Cardiac muscle cell (in vitro differentiated cells and primary cell): ENCODE results near the gene ARAF. TPM values are rescaled to one million over a fixed set of nuclear protein-coding genes. Genes with fewer than 3 reads are reported as not detected.

Source experiments
- DNase-seq, 2 donors: peaks; one replicate each; pipeline versions ENCODE4 v3.0.0 to v3.0.0-alpha.2; 2010 to 2017; ENCODE audit warnings: low read depth in 1 of 2, low spot score in 1 of 2
- H3K27ac ChIP-seq: fragments of 200-600 bp; sonication (generic); 2 replicates; pipeline ENCODE4 v1.5.1; 2016
- H3K27me3 ChIP-seq: fragments of 200-600 bp; sonication (generic); 2 replicates; pipeline ENCODE4 v1.6.0; 2016; ENCODE audit warnings: control low read depth
- H3K36me3 ChIP-seq: fragments of 200-600 bp; sonication (generic); 2 replicates; pipeline ENCODE4 v1.5.1; 2016; ENCODE audit warnings: control low read depth
- H3K4me1 ChIP-seq: fragments of 200-600 bp; sonication (generic); 2 replicates; pipeline ENCODE4 v1.8.1; 2017; ENCODE audit warnings: low read depth, mild to moderate bottlenecking, mixed run types
- H3K4me3 ChIP-seq: fragments of 200-600 bp; sonication (generic); 2 replicates; pipeline ENCODE4 v1.5.1; 2016; ENCODE audit warnings: mild to moderate bottlenecking
- H3K9me3 ChIP-seq: fragments of 200-600 bp; sonication (generic); 2 replicates; pipeline ENCODE4 v1.5.1; 2017; ENCODE audit warnings: low read depth, mild to moderate bottlenecking, control low read depth
- polyA plus RNA-seq: library from polyadenylated mRNA; unstranded; fragments of >200 nt; fragmentation: Nextera tagmentation; extraction: Ambion mirVana; gene quantifications from 2 replicates; pipeline ENCODE4 v1.2.1, GENCODE V29; 2016
- total RNA-seq: library from RNA; depleted of rRNA; stranded (reverse); fragments of >200 nt; gene quantifications from 2 replicates; pipeline ENCODE4 v1.2.3, GENCODE V29; 2016
- TF ChIP-seq, protein P1 (sequence below): IDR thresholded peaks from 2 replicates; pipeline ENCODE4 v1.5.1; 2012; ENCODE audit warnings: low read depth, mild to moderate bottlenecking, low read length

Gene ARAF
- total and polyA plus RNA-seq, 2 experiments from 2014 or later: 44.1 to 87.3 TPM

DNA sequence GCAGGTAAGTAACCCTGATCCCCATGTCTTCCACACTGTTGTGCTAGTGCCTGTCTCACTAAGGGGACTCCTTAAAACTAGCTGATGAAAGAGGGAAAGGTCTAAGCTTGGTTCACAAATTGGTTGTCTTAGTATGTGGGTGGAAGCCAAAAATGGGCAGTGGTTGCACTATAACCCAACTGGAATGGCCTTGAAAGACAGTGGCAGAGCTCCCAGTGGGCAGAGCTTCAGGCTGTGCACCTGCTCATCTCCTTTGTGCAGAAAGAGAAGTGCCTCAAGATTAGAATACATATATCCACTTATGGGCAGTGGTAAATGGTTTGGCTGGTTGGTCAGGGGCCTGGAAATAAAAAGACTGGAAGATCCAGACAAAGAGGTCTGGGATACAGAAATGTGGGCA, 51.4 kb downstream of the ARAF start:
- H3K27ac ChIP-seq: no peak overlapping the region
- no peaks in the 10 kb centered on the region for H3K27me3 ChIP-seq
- no peaks in the 10 kb centered on the region for H3K4me1 ChIP-seq
- no peak overlapping the region for H3K4me3 ChIP-seq
- DNase-seq: no peak
- H3K36me3 ChIP-seq: no peaks in the 10 kb centered on the region
- H3K9me3 ChIP-seq: no peaks in the 10 kb centered on the region
- TF ChIP-seq, protein P1, sequence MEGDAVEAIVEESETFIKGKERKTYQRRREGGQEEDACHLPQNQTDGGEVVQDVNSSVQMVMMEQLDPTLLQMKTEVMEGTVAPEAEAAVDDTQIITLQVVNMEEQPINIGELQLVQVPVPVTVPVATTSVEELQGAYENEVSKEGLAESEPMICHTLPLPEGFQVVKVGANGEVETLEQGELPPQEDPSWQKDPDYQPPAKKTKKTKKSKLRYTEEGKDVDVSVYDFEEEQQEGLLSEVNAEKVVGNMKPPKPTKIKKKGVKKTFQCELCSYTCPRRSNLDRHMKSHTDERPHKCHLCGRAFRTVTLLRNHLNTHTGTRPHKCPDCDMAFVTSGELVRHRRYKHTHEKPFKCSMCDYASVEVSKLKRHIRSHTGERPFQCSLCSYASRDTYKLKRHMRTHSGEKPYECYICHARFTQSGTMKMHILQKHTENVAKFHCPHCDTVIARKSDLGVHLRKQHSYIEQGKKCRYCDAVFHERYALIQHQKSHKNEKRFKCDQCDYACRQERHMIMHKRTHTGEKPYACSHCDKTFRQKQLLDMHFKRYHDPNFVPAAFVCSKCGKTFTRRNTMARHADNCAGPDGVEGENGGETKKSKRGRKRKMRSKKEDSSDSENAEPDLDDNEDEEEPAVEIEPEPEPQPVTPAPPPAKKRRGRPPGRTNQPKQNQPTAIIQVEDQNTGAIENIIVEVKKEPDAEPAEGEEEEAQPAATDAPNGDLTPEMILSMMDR: no peak

DNA sequence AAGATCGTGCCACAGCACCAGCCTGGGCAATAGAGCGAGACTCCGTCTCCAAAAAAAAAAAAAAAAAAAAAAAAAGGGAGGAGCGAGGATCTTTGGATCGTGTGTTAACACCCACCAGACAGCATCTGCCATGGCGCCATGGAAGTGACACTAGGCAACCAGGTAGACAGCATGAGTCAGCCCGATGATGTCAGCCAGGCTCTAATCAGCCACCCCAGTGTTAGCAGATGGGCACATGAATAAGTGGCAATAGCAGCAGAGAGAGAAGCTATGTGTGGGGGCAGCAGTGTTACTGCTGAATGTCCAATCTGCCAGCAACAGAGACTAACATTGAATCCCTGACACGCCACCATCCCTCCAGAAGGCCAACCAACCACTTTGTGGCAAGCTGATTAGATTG, 52.1 kb downstream of the ARAF start:
- Histone ChIP-seq H3K4me1 (no peaks in the 10 kb centered on the region), H3K27me3 (no peaks in the 10 kb centered on the region), H3K4me3 (no peak overlapping the region), H3K27ac (no peak overlapping the region), H3K9me3 (no peaks in the 10 kb centered on the region), H3K36me3 (no peaks in the 10 kb centered on the region)
- no peak for DNase-seq
- TF ChIP-seq, protein P1: no peak

DNA sequence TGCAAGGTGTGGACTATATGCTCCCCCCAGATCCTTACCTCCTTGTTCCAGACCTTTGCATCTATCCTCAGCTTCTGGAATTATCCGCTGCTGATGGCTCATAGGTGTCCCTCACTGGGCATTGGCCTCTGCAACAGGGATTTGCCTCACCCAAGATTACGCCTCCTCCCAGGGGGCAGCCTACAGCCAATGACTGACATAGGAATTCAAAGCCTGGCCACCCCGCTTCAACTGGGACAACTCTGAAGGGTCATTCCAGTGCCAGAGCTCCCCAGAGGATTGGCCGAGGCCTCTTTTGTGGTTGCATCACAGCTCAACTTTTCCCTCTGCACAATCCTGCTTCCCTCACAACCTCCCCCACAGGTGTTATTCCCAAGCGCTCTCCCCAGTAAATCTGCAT, 53.6 kb downstream of the ARAF start:
- H3K36me3 ChIP-seq: no peaks in the 10 kb centered on the region
- H3K9me3 ChIP-seq: no peaks in the 10 kb centered on the region
- H3K27me3 ChIP-seq: peaks cover 5% of the 10 kb centered on the region
- H3K4me3 ChIP-seq: no peak overlapping the region
- H3K27ac ChIP-seq: no peak overlapping the region
- no peak for DNase-seq
- no peaks in the 10 kb centered on the region for H3K4me1 ChIP-seq
- TF ChIP-seq, protein P1: no peak

DNA sequence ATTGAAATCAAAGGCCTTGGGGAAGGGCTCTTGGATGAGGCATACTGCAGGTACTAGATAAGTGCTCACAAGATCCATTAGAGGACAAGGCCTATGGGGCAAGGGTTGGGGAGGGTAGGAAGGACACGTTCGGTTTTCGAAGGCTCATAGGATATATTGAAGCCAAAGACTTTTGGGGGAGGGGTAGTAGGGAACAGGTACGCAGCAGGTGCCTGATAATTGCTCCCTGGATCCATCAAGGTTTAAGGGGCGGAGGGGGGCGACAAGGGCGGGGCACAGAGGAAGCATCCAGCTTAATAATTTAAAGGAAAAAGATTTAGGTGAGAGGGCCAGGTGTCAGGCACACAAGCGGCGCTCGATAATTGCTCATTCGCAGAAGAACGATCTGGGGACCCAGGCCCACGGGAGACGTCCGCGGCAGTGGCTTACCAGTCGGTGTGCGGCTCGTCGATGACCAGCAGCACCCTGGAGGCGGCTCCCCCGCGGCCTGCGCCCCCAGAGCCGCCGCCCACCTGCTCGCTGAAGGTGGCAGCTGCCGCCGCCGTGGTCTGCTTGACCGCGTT, 58.0 kb downstream of the ARAF start:
- TF ChIP-seq, protein P1: no peak
- Histone ChIP-seq H3K4me3 (no peak overlapping the region), H3K27ac (no peak overlapping the region)

DNA sequence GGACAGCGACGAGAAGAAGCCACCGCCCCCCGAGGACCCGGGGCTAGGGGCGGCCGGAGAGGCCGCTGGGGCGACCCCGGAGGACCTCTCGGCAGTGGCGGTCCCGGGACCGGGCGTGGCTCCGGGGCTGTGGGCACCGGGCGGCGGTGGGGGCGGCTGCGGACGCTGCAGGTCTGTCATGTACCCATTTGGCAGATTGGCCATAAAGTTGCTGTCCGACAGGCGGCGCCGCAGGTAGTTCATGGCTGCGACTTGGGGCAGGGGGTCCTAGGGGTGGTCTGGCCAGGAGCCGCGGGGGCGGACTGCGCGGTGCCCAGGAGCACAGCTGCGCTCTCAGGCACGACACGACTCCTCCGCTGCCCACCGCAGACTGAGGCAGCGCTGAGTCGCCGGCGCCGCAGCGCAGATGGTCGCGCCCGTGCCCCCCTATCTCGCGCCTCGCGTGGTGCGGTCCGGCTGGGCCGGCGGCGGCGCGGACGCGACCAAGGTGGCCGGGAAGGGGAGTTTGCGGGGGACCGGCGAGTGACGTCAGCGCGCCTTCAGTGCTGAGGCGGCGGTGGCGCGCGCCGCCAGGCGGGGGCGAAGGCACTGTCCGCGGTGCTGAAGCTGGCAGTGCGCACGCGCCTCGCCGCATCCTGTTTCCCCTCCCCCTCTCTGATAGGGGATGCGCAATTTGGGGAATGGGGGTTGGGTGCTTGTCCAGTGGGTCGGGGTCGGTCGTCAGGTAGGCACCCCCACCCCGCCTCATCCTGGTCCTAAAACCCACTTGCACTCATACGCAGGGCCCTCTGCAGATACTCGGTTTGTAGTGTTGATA, 58.7 kb downstream of the ARAF start, which contains the start of gene SYN1:
Gene SYN1 (minus strand): TSS at position 372 of the 817 bp plus-strand sequence. CDS start 129 bp downstream, at position 243.
- H3K27ac ChIP-seq: no peak within 1 kb of the TSS
- peaks cover 8% of the 10 kb centered on the region for H3K27me3 ChIP-seq
- H3K4me1 ChIP-seq: no peaks in the 10 kb centered on the region
- TF ChIP-seq, protein P1: no peak
- H3K36me3 ChIP-seq: no peaks in the 10 kb centered on the region
- no peak within 1 kb of the TSS for H3K4me3 ChIP-seq
- no peaks in the 10 kb centered on the region for H3K9me3 ChIP-seq
- peak; percentile 88 to 90 for DNase-seq

More for the DNA sequence above, 58.0 kb downstream of the ARAF start:
- Histone ChIP-seq H3K9me3 (no peaks in the 10 kb centered on the region), H3K36me3 (no peaks in the 10 kb centered on the region), H3K4me1 (no peaks in the 10 kb centered on the region), H3K27me3 (peaks cover 8% of the 10 kb centered on the region)
- no peak for DNase-seq
